Measurements from ENCODE around the gene BRD3OS.

BRD3OS gene

DNA sequence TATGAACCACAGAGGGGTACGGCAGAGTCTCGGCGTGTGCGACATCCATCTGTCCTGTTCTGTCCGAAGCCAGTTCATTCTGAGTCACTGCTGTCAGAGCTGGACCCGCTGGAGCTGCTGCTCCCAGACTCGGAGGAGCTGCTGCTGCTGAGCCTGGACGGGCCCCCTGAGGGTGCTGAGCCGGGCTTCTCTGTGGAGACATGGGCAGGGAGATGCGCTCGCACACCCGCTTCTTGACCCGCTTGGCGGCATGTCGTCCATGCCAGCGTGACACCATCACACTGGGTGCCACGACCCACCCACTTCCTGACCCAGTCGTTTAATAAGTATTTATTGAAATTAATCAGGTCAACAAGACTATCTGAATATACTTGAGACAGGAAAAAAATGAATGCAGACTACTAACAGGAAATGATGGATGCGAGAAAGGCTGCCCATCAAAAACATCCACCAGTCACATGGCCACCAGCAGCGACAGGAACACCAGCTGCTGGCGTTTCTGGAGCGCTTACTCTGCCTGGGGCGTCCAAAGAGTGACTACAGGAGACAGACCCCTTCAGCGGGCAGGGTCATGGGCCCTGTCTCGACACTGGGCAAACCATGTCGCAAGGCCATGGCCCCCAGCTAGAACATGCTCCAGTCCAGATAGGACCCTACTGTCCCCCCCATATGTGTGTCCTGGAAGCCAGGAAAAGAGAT lies 8.4 kb downstream of the BRD3OS start:
- TF ChIP-seq, protein P1, sequence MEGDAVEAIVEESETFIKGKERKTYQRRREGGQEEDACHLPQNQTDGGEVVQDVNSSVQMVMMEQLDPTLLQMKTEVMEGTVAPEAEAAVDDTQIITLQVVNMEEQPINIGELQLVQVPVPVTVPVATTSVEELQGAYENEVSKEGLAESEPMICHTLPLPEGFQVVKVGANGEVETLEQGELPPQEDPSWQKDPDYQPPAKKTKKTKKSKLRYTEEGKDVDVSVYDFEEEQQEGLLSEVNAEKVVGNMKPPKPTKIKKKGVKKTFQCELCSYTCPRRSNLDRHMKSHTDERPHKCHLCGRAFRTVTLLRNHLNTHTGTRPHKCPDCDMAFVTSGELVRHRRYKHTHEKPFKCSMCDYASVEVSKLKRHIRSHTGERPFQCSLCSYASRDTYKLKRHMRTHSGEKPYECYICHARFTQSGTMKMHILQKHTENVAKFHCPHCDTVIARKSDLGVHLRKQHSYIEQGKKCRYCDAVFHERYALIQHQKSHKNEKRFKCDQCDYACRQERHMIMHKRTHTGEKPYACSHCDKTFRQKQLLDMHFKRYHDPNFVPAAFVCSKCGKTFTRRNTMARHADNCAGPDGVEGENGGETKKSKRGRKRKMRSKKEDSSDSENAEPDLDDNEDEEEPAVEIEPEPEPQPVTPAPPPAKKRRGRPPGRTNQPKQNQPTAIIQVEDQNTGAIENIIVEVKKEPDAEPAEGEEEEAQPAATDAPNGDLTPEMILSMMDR (IDR thresholded peaks at IDR 0.05; ENCODE audit: low read depth, low read length), result no peak
- H3K4me3 ChIP-seq (ENCODE audit: low read depth, low read length), result no peak overlapping the region

DNA sequence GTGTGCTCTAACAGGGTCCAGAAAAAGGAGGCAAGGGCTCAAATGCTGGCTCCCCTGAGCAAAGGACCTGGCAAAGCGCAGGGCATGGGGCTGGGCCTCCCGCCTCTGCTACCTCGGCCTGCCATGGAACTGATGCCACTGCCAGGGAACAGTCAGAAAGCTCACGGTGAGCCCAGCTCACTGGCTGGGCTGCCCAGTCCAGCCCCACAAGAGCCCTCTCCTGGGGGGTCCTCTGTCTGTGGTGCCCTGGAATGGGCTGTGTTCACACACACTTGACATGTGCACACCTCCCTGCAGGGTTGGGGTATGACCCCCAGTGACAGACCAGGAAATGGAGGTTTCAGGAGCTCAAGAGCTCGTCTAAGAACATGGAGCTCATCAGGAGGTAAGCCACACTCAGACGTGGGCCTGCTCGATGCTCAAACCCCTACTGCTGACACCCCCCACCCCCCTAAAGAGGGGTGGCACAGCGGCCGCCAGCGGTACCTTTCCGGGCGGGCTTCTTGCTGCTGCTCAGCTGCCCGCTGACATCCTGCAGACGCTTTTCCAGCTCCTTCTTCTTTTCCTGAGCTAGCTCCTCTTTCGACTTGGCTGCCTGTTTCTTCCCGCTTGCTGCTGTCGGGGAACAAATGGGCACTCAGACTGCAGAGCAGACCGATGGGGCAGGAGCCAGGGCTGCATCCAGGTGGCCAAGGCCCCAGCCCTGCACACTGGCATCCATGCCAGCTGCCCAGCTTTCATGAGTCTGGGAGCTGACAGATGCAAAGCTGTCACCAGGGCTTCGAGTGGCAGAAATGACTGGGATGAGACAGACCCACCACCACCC lies 9.1 kb downstream of the BRD3OS start:
- TF ChIP-seq, protein P1 (IDR thresholded peaks at IDR 0.05; ENCODE audit: low read depth, low read length), result no peak
- H3K4me3 ChIP-seq (ENCODE audit: low read depth, low read length), result no peak overlapping the region

DNA sequence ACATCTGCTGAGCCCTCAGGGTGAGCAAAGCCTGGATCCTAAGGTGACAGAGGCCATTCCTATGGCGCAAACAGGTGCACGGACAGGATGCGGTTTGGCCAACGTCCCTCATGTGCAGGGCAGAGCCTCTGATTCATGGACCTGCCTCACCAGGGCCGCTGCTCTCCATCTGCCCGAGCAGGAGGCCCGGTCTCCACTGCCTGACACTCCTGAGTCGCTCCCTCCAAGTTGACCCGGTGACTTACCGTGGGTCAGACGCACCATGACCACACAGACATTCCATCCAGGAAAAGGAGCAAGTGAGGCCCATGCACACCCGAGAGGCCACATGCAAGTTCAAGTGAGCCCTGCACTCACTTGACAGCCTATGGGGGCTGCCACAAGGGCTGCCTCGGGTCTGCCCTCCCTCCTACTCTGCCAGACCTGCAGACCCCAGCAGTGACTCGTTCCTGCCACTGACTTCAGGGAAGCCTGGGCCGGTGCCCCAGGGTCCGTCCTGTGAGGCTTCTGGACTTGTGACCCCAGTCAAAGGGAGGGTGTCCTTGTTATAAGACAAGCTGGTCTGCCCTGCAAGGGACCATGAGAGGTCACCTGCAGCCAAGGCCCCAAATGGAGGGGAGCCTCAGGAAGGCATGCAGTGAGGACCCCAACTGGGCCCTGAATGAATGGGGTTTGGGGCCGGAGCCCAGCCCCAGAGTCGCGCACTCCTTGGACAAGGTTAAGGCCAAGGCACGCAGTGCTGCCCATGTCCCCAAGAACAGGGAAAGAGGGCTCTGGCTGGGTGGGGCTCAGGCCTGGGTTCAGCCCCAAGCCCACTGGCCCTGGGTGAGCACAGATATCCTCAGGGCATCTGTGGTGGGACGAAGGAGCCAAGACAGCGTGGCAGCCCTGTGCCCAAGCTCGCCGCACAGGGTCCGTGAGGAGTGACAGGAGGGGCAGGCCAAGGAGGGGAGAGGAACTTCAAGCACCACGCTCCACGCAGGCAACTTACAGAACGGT lies 10.1 kb downstream of the BRD3OS start:
- TF ChIP-seq, protein P1 (IDR thresholded peaks at IDR 0.05; ENCODE audit: low read depth, low read length), result no peak
- no peak overlapping the region for H3K4me3 ChIP-seq (ENCODE audit: low read depth, low read length)

DNA sequence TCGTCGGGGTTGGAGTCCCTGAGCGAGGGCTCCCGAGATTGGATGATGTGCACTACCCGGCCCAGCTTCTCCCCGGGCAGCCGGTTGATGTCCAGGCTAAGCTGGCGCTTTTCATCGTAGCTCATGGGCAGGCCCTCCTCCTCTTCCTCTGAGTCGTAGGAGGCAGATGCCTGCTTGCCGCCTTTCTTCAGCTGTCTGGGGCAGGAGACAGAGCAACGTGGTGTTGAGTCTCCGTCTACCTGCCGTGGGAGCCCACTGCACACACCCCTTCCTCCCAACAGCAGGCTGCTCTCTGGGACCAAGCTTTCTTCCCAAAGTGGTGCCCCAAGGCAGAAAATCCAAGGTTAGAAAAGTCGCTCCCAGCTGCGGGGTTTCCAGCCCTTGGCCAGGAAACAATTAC lies 10.8 kb downstream of the BRD3OS start:
- TF ChIP-seq, protein P1 (IDR thresholded peaks at IDR 0.05; ENCODE audit: low read depth, low read length), result no peak
- no peak overlapping the region for H3K4me3 ChIP-seq (ENCODE audit: low read depth, low read length)

DNA sequence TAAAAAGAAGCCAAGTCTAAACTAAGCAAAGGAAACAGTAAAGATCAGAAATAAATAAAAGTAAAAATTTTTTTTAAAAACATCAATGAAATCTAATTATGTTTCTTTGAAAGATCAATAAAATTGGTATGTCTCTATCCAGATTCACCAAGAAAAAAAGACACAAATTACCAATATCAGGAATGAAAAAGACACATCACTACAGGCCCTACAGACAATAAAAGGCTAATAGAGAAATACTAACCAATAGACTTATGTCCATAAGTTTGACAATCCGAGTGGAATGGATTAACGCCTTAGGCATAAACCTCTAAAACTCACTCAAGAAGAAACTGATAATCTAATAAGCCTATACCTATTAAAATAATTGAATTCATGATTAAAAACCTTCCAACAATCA lies 12.4 kb downstream of the BRD3OS start:
- H3K4me3 ChIP-seq (ENCODE audit: low read depth, low read length), result no peak overlapping the region
- TF ChIP-seq, protein P1 (IDR thresholded peaks at IDR 0.05; ENCODE audit: low read depth, low read length), result no peak

DNA sequence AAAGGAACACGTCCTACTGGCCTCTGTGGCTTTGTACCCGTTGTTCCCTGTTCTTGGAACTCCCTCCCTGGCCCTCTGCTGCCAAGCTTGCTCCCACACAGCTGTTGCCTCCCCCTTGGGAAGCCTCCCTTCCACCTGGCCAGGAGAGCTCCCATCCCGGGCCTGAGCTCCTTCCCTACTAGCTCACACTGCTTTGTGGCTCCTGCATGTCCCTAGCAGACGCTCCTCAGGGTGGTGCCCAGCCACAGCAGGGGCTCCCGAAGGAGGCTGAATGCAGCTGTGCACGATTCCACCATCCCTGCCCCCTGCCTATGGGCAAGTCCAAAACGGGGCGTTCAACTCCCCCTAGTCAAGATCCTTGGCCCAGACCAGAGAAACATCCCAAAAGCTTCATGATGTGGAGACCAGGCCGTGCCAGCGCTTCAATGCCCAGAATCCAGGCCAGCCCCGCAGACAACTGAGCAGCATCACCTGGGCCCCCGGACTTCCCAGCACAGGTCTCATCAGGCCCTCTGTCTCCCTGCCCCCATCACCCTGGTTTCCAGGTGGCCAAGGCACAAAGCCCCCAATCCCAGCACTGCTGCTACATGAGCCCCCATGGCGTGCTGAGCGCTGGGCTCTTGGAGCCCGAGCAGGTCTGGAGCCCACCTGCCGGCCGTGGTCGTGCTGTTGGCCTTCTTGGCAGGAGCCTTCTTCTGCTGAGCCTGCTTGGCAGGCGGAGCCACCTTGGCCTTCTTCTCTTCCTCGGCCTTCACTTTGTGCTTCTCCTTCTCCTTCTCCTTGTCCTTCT lies 14.3 kb downstream of the BRD3OS start:
- TF ChIP-seq, protein P1 (IDR thresholded peaks at IDR 0.05; ENCODE audit: low read depth, low read length), result no peak
- H3K4me3 ChIP-seq (ENCODE audit: low read depth, low read length), result no peak overlapping the region
